Esophagus muscularis mucosa (tissue), 4 donors: ENCODE results near the gene LINC01488. TPM values are rescaled to one million over a fixed set of nuclear protein-coding genes. Genes with fewer than 3 reads are reported as not detected.

Source experiments
- DNase-seq: peaks from one replicate; pipeline ENCODE4 v3.0.0-alpha.2; 2017; ENCODE audit errors: extremely low spot score
- H3K27ac ChIP-seq, 4 donors: fragments of 200-600 bp; sonication (generic); replicated peaks in 1 of 4; 1 replicate in 3 of 4; 2 replicates in 1 of 4; pipeline ENCODE4 v1.5.1; 2016 to 2019; ENCODE audit warnings: mild to moderate bottlenecking in 1 of 4
- H3K27me3 ChIP-seq, 4 donors: fragments of 200-600 bp; sonication (generic); one replicate each; pipeline versions ENCODE4 v1.5.1 to v1.6.0; 2016 to 2019
- H3K36me3 ChIP-seq, 4 donors: fragments of 200-600 bp; sonication (generic); one replicate each; pipeline ENCODE4 v1.5.1; 2016 to 2019
- H3K4me1 ChIP-seq, 4 donors: fragments of 200-600 bp; sonication (generic); one replicate each; pipeline ENCODE4 v1.5.1; 2016 to 2019
- H3K4me3 ChIP-seq, 4 donors: fragments of 200-600 bp; sonication (generic); 1 replicate in 2 of 4; 2 replicates in 2 of 4; pipeline ENCODE4 v1.5.1; 2016 to 2019; ENCODE audit warnings: mild to moderate bottlenecking in 4 of 4, moderate library complexity in 1 of 4
- H3K9me3 ChIP-seq, 4 donors: fragments of 200-600 bp; sonication (generic); 1 replicate in 3 of 4; 2 replicates in 1 of 4; pipeline ENCODE4 v1.5.1; 2016 to 2019
- CTCF ChIP-seq, 3 experiments: fragments of 200-600 bp in 2 of 3; fragments of 450-650 bp in 1 of 3; sonication (generic) in 2 of 3; IDR thresholded peaks; one replicate each; pipeline ENCODE4 v1.5.1; 2017 to 2019; ENCODE audit warnings: antibody characterized with exemption in 3 of 3, mild to moderate bottlenecking in 2 of 3, moderate library complexity in 1 of 3
- EP300 ChIP-seq: sonication (generic); formaldehyde crosslinking; IDR thresholded peaks from one replicate; pipeline ENCODE4 v1.6.1; 2017; ENCODE audit warnings: antibody characterized with exemption
- POLR2A ChIP-seq: fragments of 450-650 bp; IDR thresholded peaks from one replicate; pipeline ENCODE4 v1.6.1; 2017; ENCODE audit warnings: antibody characterized with exemption, moderate library complexity, mild to moderate bottlenecking, low read depth
- POLR2AphosphoS5 ChIP-seq, 2 donors: sonication (generic); formaldehyde crosslinking; IDR thresholded peaks; one replicate each; pipeline ENCODE4 v1.6.1; 2017; ENCODE audit warnings: antibody characterized with exemption in 2 of 2
- WGBS: methylation state at CpG from one replicate; pipeline ENCODE4 v1.1.5; 2018; 5-methylcytosine and 5-hydroxymethylcytosine counted together
- intact Hi-C: fragments of 100-400 bp; cut with DNase I; formaldehyde crosslinking; loops from one replicate; pipeline ENCODE4 v1.15.1; 2023
- total RNA-seq, 4 donors: library from RNA; depleted of rRNA; stranded (reverse); fragments of >200 nt; gene quantifications; one replicate each; pipeline versions ENCODE4 v1.1.0 to v1.2.1, GENCODE V29; 2016

Gene LINC01488
- total RNA-seq, 4 donors from 2014 or later = not detected

- TF ChIP-seq POLR2A = no peak
- 60% methylated on average over 10 of the region's 13 CpGs for WGBS
These were observed 693 bp upstream of the LINC01488 start for GRCh38 chr11:69480547-69481392.

GRCh38 chr11:69482322-69482721 is 859 bp downstream of the LINC01488 start:
- H3K4me3 ChIP-seq = no peak overlapping the region
- no peak for DNase-seq
- intact Hi-C loops = no loop called here
- no peaks in the 10 kb centered on the region for H3K27me3 ChIP-seq
- H3K9me3 ChIP-seq = no peaks in the 10 kb centered on the region
- no peak for TF ChIP-seq EP300
- no peak for TF ChIP-seq POLR2A
- TF ChIP-seq POLR2AphosphoS5 (IDR thresholded peaks at IDR 0.05) = no peak
- TF ChIP-seq CTCF (IDR thresholded peaks at IDR 0.05) = no peak
- peaks cover 23 to 30% (median 27%) of the 10 kb centered on the region in 4 donors for H3K4me1 ChIP-seq
- WGBS = 85% methylated on average over 2 of the region's 2 CpGs
- H3K36me3 ChIP-seq = no peaks in the 10 kb centered on the region
- H3K27ac ChIP-seq = no peak overlapping the region

More at GRCh38 chr11:69480547-69481392, 693 bp upstream of the LINC01488 start:
- Histone ChIP-seq H3K27me3 (no peaks in the 10 kb centered on the region), H3K36me3 (no peaks in the 10 kb centered on the region), H3K9me3 (no peaks in the 10 kb centered on the region), H3K4me1 (peaks cover 14 to 17% (median 16%) of the 10 kb centered on the region in 4 donors), H3K27ac (no peak overlapping the region), H3K4me3 (no peak overlapping the region)
- no peak for DNase-seq
- intact Hi-C loops = no loop called here

GRCh38 chr11:69483170-69483569 is 1.7 kb downstream of the LINC01488 start:
- TF ChIP-seq POLR2A = no peak
- no peak for TF ChIP-seq CTCF (IDR thresholded peaks at IDR 0.05)
- TF ChIP-seq EP300 = no peak
- TF ChIP-seq POLR2AphosphoS5 (IDR thresholded peaks at IDR 0.05) = no peak
- WGBS = 96% methylated on average over 3 of the region's 3 CpGs
- intact Hi-C loops = no loop called here
- Histone ChIP-seq H3K9me3 (no peaks in the 10 kb centered on the region), H3K36me3 (no peaks in the 10 kb centered on the region), H3K4me3 (no peak overlapping the region), H3K27ac (no peak overlapping the region), H3K4me1 (peaks cover 23 to 33% (median 27%) of the 10 kb centered on the region in 4 donors), H3K27me3 (no peaks in the 10 kb centered on the region)
- DNase-seq = no peak

- H3K4me1 ChIP-seq = peaks cover 25 to 40% (median 32%) of the 10 kb centered on the region in 4 donors
- H3K27me3 ChIP-seq = no peaks in the 10 kb centered on the region
- no peaks in the 10 kb centered on the region for H3K9me3 ChIP-seq
- intact Hi-C loops = no loop called here
- no peak for DNase-seq
- H3K27ac ChIP-seq = no peak overlapping the region
- TF ChIP-seq POLR2AphosphoS5 (IDR thresholded peaks at IDR 0.05) (no peak), CTCF (IDR thresholded peaks at IDR 0.05) (no peak), POLR2A (no peak), EP300 (no peak)
- 86% methylated on average over 21 of the region's 25 CpGs for WGBS
- no peak overlapping the region for H3K4me3 ChIP-seq
- H3K36me3 ChIP-seq = no peaks in the 10 kb centered on the region
These were observed 2.4 kb downstream of the LINC01488 start for GRCh38 chr11:69483691-69484426.
